Neural crest cell (in vitro differentiated cells): ENCODE measurements around the gene CYP2D6. TPM values are rescaled to one million over a fixed set of nuclear protein-coding genes. Genes with fewer than 3 reads are reported as not detected.
A peak's percentile ranks its signal among the peaks of the same experiment; 100 is the strongest.

Experiments used
- DNase-seq: peaks from one replicate; pipeline ENCODE4 v3.0.0; 2021; ENCODE audit warnings: low read depth, mixed read lengths, low spot score
- H3K27ac Mint-ChIP-seq: one replicate; pipeline ENCODE4 v1.8.0; 2021; ENCODE audit warnings: mild to moderate bottlenecking, mixed read lengths; ENCODE audit not compliant: unreplicated experiment
- H3K27me3 Mint-ChIP-seq: 2 replicates; pipeline ENCODE4 v1.8.0; 2021; ENCODE audit warnings: low read depth, mild to moderate bottlenecking, mixed read lengths
- H3K36me3 Mint-ChIP-seq: 2 replicates; pipeline ENCODE4 v1.8.0; 2021; ENCODE audit warnings: low read depth, mild to moderate bottlenecking, mixed read lengths
- H3K4me1 Mint-ChIP-seq: 2 replicates; pipeline ENCODE4 v1.8.0; 2021; ENCODE audit warnings: mixed read lengths
- H3K4me3 Mint-ChIP-seq: one replicate; pipeline ENCODE4 v1.8.0; 2021; ENCODE audit warnings: mild to moderate bottlenecking, mixed read lengths
- H3K9me3 Mint-ChIP-seq: 2 replicates; pipeline ENCODE4 v1.8.0; 2021; ENCODE audit warnings: mixed read lengths
- CTCF ChIP-seq: fragments of 200-600 bp; sonication (generic); conservative IDR thresholded peaks from 2 replicates; pipeline ENCODE4 v1.5.0; 2021; ENCODE audit warnings: antibody characterized with exemption, mild to moderate bottlenecking
- total RNA-seq: library from RNA; stranded (reverse); gene quantifications from 2 replicates; pipeline ENCODE4 v1.2.1, GENCODE V29; 2021

CYP2D6 gene
- total RNA-seq, 1 donor from 2014 or later = 3.7 TPM

GRCh38 chr22:42174062-42174461, 43.5 kb upstream of the CYP2D6 start:
- no peak overlapping the region for H3K27ac Mint-ChIP-seq
- H3K4me3 Mint-ChIP-seq = no peak overlapping the region
- H3K27me3 Mint-ChIP-seq = no peaks in the 10 kb centered on the region
- no peaks in the 10 kb centered on the region for H3K9me3 Mint-ChIP-seq
- H3K36me3 Mint-ChIP-seq = peaks cover 2% of the 10 kb centered on the region
- no peak for DNase-seq
- no peak for TF ChIP-seq CTCF
- H3K4me1 Mint-ChIP-seq = peaks cover 36% of the 10 kb centered on the region

DNA sequence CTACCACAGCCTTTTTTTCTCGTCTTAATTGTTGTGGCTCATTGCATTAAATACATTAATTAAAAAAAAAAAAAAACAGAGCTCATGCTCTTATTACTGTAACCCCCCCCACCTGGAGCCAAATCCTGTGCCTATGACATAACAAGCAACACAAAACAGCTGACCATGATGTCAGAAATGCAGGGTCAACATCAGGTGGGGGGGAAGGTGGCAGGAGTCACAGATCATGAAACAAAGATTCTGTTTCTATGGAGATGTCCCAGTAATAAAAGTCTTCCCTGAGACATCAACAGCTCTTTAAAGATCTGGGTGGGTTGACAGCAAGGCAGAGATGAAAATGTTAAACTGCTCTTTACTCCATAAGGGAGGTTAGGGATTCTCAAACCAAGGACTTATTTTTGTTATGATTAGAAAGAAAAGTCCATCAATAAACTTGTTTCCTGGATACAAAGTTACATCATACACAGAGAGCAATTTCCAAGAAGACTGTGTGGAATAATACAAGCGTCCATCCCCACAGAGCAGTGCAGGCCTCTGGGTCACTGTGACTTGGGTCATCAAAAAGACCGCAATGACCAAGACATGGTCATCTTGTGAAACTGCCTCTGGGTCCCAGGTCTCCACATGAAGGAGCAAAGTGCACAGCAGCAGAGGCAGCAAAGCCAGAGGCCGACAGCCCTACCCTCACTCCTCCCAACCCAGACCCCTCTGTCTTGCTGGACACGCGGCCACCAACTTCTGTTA, 42.7 kb upstream of the CYP2D6 start:
- H3K9me3 Mint-ChIP-seq = no peaks in the 10 kb centered on the region
- DNase-seq = no peak
- no peak overlapping the region for H3K4me3 Mint-ChIP-seq
- no peaks in the 10 kb centered on the region for H3K27me3 Mint-ChIP-seq
- H3K36me3 Mint-ChIP-seq = peaks cover 5% of the 10 kb centered on the region
- H3K27ac Mint-ChIP-seq = no peak overlapping the region
- H3K4me1 Mint-ChIP-seq = peaks cover 39% of the 10 kb centered on the region
- no peak for TF ChIP-seq CTCF

DNA sequence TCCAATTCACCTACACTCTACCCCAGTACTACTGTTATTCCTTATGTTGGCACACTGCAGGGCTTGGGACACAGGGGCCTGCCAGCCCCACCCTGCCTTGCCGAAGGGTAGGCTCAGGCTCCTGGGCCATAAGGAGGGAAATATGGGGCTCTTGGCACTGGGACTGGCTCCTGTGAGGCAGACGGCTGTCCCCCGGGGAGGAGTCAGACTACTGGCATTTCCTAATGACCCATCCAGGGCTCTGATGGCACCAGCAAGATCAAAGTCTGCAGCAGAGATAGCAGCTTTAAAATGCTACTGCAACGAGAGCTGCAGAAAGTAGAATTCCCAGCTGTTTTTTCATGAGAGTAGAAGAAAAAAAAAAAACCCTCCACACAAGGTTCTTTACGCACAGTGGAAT, 42.2 kb upstream of the CYP2D6 start:
- Mint-ChIP-seq H3K36me3 (peaks cover 5% of the 10 kb centered on the region), H3K9me3 (no peaks in the 10 kb centered on the region), H3K4me1 (peaks cover 39% of the 10 kb centered on the region), H3K27me3 (no peaks in the 10 kb centered on the region), H3K4me3 (no peak overlapping the region), H3K27ac (no peak overlapping the region)
- DNase-seq = no peak
- no peak for TF ChIP-seq CTCF

DNA sequence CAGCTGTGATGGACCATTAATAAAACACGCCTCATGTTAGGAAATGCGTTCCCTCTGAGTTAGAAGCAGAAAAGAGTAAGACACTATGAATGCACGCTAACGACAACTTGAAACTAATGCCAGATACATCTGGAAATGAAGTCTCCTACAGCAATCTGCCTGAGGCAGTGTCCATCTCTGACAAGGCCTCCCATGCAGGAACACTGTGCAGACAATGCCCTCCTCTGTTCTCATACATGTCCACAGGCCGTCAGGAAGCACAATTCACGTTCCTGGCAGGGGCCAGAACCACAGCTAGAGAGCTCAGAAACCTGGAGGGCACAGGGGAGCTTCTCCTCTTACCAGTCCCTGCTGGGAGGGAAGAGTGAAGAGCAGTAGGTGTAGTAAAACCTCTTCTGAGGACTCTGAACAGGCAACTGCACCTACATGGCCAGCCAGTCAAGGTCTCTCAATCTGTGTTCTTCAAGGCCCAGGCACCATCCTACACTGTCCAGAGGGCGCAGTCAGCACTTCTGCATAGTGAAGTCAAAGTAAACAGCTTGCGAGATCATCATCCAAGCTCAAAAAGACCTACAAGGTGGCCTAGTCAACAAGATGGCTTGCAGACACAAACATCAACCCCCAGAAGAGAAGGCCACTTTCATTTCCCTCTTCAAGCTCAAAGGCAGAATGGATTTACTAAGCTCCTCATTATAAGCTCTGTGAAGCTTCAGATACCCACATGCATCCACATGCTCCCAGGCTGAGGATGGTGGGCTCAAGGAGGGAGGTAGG, 41.5 kb upstream of the CYP2D6 start:
- DNase-seq = peak; percentile 17
- Mint-ChIP-seq H3K4me3 (no peak overlapping the region), H3K27me3 (no peaks in the 10 kb centered on the region), H3K36me3 (peaks cover 3% of the 10 kb centered on the region), H3K9me3 (no peaks in the 10 kb centered on the region), H3K4me1 (peaks cover 39% of the 10 kb centered on the region), H3K27ac (peak overlapping the region; percentile 8)
- no peak for TF ChIP-seq CTCF

- H3K27ac Mint-ChIP-seq = peak overlapping the region; percentile 65
- no peak overlapping the region for H3K4me3 Mint-ChIP-seq
Observed at GRCh38 chr22:42171417-42171816, 40.8 kb upstream of the CYP2D6 start.

More at GRCh38 chr22:42171417-42171816, 40.8 kb upstream of the CYP2D6 start:
- Mint-ChIP-seq H3K36me3 (peaks cover 3% of the 10 kb centered on the region), H3K9me3 (no peaks in the 10 kb centered on the region), H3K27me3 (no peaks in the 10 kb centered on the region), H3K4me1 (peaks cover 39% of the 10 kb centered on the region)
- no peak for TF ChIP-seq CTCF
- DNase-seq = no peak
